Adipocyte (in vitro differentiated cells): ENCODE data around the gene DENND4C.
"Not testable (repeated sequence)": the region's sequence is repeated elsewhere in the genome, so short reads cannot be mapped to it uniquely, and the experiment has no call there.

ENCODE experiments used
- DNase-seq: peaks from one replicate; pipeline ENCODE4 v3.0.0-alpha.2; 2015; ENCODE audit warnings: low read depth
- H3K27me3 ChIP-seq: replicated peaks from 2 replicates; pipeline ENCODE4 v1.7.0; 2013; ENCODE audit warnings: mild to moderate bottlenecking, low read length, moderate library complexity; ENCODE audit not compliant: control insufficient read depth, insufficient read depth
- H3K36me3 ChIP-seq: 2 replicates; pipeline ENCODE4 v1.7.0; 2013; ENCODE audit warnings: low read length, mild to moderate bottlenecking, moderate library complexity; ENCODE audit not compliant: control insufficient read depth, insufficient read depth, severe bottlenecking
- H3K4me1 ChIP-seq: 2 replicates; pipeline ENCODE4 v1.7.0; 2013; ENCODE audit warnings: mild to moderate bottlenecking, low read length, moderate library complexity; ENCODE audit not compliant: control insufficient read depth, insufficient read depth
- H3K4me3 ChIP-seq: 2 replicates; pipeline ENCODE4 v1.7.0; 2013; ENCODE audit warnings: mild to moderate bottlenecking, low read length, moderate library complexity
- H3K9ac ChIP-seq: 2 replicates; pipeline ENCODE4 v1.7.0; 2013; ENCODE audit warnings: mild to moderate bottlenecking, low read length, moderate library complexity
- H3K9me3 ChIP-seq: 2 replicates; pipeline ENCODE4 v1.7.0; 2013; ENCODE audit warnings: mild to moderate bottlenecking, low read length, moderate library complexity; ENCODE audit not compliant: control insufficient read depth

DENND4C gene

DNA sequence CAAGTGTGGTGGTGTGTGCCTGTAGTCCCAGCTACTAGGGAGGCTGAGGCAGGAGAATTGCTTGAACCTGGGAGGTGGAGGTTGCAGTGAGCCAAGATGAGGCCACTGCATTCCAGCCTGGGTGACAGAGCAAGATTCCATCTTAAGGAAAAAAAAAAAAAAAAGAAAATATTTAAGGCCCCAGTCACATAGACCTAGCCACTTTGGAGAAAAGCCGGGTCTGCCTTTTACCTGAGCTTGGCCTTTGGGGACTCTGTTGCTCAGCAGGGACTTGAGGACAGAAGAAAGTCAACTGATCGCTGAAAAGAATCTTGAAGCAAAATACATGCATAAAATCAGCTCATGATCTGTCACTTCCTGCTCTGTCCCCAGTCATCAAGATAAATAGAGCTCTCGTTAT, 183.0 kb downstream of the DENND4C start:
- DNase-seq, H3K27me3 ChIP-seq, H3K4me3 ChIP-seq, H3K9me3 ChIP-seq, H3K9ac ChIP-seq, H3K36me3 ChIP-seq: not testable (repeated sequence)
- H3K4me1 ChIP-seq, result peaks cover 31% of the 10 kb centered on the region

- H3K4me1 ChIP-seq, result peaks cover 17% of the 10 kb centered on the region
- DNase-seq, result no peak
- H3K9me3 ChIP-seq, result no peaks in the 10 kb centered on the region
- no peaks in the 10 kb centered on the region for H3K27me3 ChIP-seq
- no peak overlapping the region for H3K4me3 ChIP-seq
- no peaks in the 10 kb centered on the region for H3K36me3 ChIP-seq
- H3K9ac ChIP-seq, result no peak overlapping the region
These were observed 185.7 kb downstream of the DENND4C start for GRCh38 chr9:19416143-19416542.

DNA sequence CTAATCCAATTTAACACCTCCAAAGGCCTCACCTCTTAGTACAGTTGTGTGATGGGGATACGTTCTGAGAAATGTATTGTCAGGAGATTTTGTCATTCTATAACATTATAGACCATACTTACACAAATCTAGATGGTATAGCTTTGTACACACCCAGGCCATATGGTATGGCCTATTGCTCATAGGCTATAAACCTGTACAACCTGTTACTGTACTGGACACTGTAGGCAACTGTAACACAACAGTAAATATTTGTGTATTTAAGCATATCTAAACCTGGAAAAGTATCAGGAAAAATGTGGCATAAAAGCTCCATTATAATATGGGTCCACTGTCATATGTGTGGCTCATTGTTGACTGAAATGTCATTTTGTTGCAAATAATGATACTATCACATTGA, 190.4 kb downstream of the DENND4C start:
- Histone ChIP-seq H3K4me1 (peaks cover 21% of the 10 kb centered on the region), H3K27me3 (no peaks in the 10 kb centered on the region), H3K9me3 (no peaks in the 10 kb centered on the region), H3K36me3 (peaks cover 11% of the 10 kb centered on the region), H3K4me3 (no peak overlapping the region), H3K9ac (no peak overlapping the region)
- DNase-seq, result no peak
